PC-3 (cell line): ENCODE results near the gene CYBRD1. TPM values are rescaled to one million over a fixed set of nuclear protein-coding genes. Genes with fewer than 3 reads are reported as not detected.

Source experiments
- ATAC-seq: fragments of 200-7000 bp; cut with Tn5 transposase; 2 replicates; pipeline ENCODE4 v1.9.1; 2020; ENCODE audit warnings: mild to moderate bottlenecking, moderate library complexity
- BruUV-seq: library from RNA; stranded (reverse); fragments of 400-500 nt; replicated peaks from 2 replicates; lab custom pipeline; 2021; lab: Mats Ljungman, UMichigan
- CTCF ChIA-PET: fragments of 300-600 bp; sonication (Branson Sonifier 250); formaldehyde crosslinking; loops from one replicate; lab custom pipeline; 2022; ENCODE audit warnings: antibody characterized with exemption; lab: Charles Lee
- POLR2A ChIA-PET: fragments of 300-600 bp; sonication (Branson Sonifier 250); formaldehyde crosslinking; loops from one replicate; lab custom pipeline; 2022; ENCODE audit warnings: antibody characterized with exemption; ENCODE audit not compliant: unreplicated experiment; lab: Charles Lee
- DNase-seq: peaks from one replicate; pipeline ENCODE4 v3.0.0-alpha.2; 2015
- H2AFZ ChIP-seq: fragments of 300-600 bp; sonication (generic); 2 replicates; pipeline ENCODE4 v1.6.0; 2016; ENCODE audit warnings: antibody characterized with exemption, low read length
- H3F3A ChIP-seq: fragments of 300-600 bp; sonication (generic); one replicate; pipeline ENCODE4 v1.6.0; 2017; ENCODE audit warnings: antibody characterized with exemption, low read length, control low read depth, mild to moderate bottlenecking; ENCODE audit not compliant: unreplicated experiment
- H3K27ac ChIP-seq: fragments of 300-600 bp; sonication (generic); 2 replicates; pipeline ENCODE4 v1.5.1; 2016; ENCODE audit warnings: mild to moderate bottlenecking, low read length
- H3K27me3 ChIP-seq: fragments of 300-600 bp; sonication (generic); 2 replicates; pipeline ENCODE4 v1.6.1; 2016; ENCODE audit warnings: low read length, mixed read lengths
- H3K36me3 ChIP-seq: fragments of 300-600 bp; sonication (generic); 2 replicates; pipeline ENCODE4 v1.6.1; 2016; ENCODE audit warnings: low read depth, mixed run types, low read length, mixed read lengths
- H3K4me1 ChIP-seq: fragments of 300-600 bp; sonication (generic); 2 replicates; pipeline ENCODE4 v1.5.1; 2016; ENCODE audit warnings: low read length; ENCODE audit not compliant: insufficient read depth
- H3K4me2 ChIP-seq: fragments of 300-600 bp; sonication (generic); 2 replicates; pipeline ENCODE4 v1.6.0; 2016; ENCODE audit warnings: low read length
- H3K4me3 ChIP-seq: fragments of 300-600 bp; sonication (generic); 2 replicates; pipeline ENCODE4 v1.5.1; 2016; ENCODE audit warnings: mild to moderate bottlenecking, low read length, mixed read lengths
- H3K79me2 ChIP-seq: fragments of 300-600 bp; sonication (generic); 2 replicates; pipeline ENCODE4 v1.6.1; 2017; ENCODE audit warnings: low read length, mixed read lengths
- H3K9ac ChIP-seq: fragments of 300-600 bp; sonication (generic); 2 replicates; pipeline ENCODE4 v1.6.0; 2016; ENCODE audit warnings: mild to moderate bottlenecking, low read length
- H3K9me2 ChIP-seq: fragments of 300-600 bp; sonication (generic); replicated peaks from 2 replicates; pipeline ENCODE4 v1.6.1; 2016; ENCODE audit warnings: mixed run types, low read length, mixed read lengths
- H3K9me3 ChIP-seq: fragments of 300-600 bp; sonication (generic); 2 replicates; pipeline ENCODE4 v1.6.1; 2016; ENCODE audit warnings: low read length, mixed read lengths
- H4K20me1 ChIP-seq: fragments of 300-600 bp; sonication (generic); 2 replicates; pipeline ENCODE4 v1.6.1; 2016; ENCODE audit warnings: low read length, mixed read lengths
- EZH2 ChIP-seq: fragments of 300-600 bp; sonication (generic); IDR thresholded peaks from one replicate; pipeline ENCODE4 v1.6.1; 2017; ENCODE audit warnings: antibody characterized with exemption, mild to moderate bottlenecking, low read length; ENCODE audit not compliant: unreplicated experiment
- EZH2phosphoT487 ChIP-seq: fragments of 300-600 bp; sonication (generic); IDR thresholded peaks from 2 replicates; pipeline ENCODE4 v1.6.1; 2018; ENCODE audit warnings: mild to moderate bottlenecking, antibody characterized with exemption, low read length, borderline replicate concordance
- intact Hi-C: fragments of 100-400 bp; cut with micrococcal nuclease; formaldehyde crosslinking; loops from 2 replicates; pipeline ENCODE4 v1.9.0; 2023
- total RNA-seq: library from RNA; depleted of rRNA; stranded (reverse); fragments of >200 nt; gene quantifications from 2 replicates; pipeline ENCODE4 v1.2.3, GENCODE V29; 2014
- TF ChIP-seq, protein P1 (sequence below): fragments of 300-600 bp; sonication (generic); conservative IDR thresholded peaks from 2 replicates; pipeline ENCODE4 v1.5.1; 2017; ENCODE audit warnings: antibody characterized with exemption, low read depth, mild to moderate bottlenecking, low read length

The CYBRD1 gene
- total RNA-seq, 1 experiment from 2014 or later: 0.87 TPM

DNA sequence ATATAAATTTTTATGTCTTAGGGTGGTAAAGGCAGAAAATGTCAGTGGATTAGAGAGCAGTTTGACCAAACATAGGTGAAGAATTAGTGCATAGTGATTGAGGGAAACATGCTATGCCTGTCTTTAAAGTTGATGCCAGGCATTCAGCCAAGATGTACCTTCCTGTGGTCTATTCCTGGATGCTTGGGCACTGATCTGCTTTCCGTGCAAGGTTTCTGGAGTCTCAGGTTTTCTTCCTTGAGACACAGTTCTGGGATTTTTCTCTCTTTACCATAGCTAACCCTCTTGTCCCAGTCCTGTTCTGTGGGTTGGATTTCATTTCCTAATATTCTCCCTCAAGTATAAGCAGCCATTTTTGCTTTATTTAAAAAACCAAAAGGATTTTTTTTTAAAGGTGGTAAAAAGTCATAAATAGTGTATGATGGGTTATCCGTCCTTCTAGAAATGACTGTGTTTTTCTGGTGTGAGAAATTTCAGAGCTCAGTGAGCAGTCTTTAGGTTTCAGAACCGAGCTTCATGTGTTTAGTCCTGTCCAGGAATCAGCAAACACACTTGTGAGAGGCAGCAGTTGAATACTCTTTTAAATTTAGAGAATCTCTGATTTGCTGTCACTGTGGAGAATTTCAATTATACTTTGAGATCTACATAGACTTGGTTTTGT lies 43.0 kb upstream of the CYBRD1 start:
- Histone ChIP-seq H2AFZ (no peak overlapping the region), H3K36me3 (peaks cover 5% of the 10 kb centered on the region; the same call in 1 of the 2 replicates), H3K4me1 (peaks cover 15% of the 10 kb centered on the region; the same call in 1 of the 2 replicates), H3F3A (no peaks in the 10 kb centered on the region), H4K20me1 (no peaks in the 10 kb centered on the region), H3K9ac (no peak overlapping the region), H3K4me2 (no peak overlapping the region), H3K9me2 (no peaks in the 10 kb centered on the region), H3K27me3 (no peaks in the 10 kb centered on the region), H3K9me3 (no peaks in the 10 kb centered on the region), H3K79me2 (no peaks in the 10 kb centered on the region), H3K4me3 (no peak overlapping the region), H3K27ac (no peak overlapping the region)
- intact Hi-C loops: no loop called here
- ATAC-seq (no peak), DNase-seq (peak; percentile 50)
- ChIA-PET CTCF (no interaction called here), POLR2A (no interaction called here)
- no TSS peak for BruUV-seq
- TF ChIP-seq EZH2: no peak
- TF ChIP-seq, protein P1, sequence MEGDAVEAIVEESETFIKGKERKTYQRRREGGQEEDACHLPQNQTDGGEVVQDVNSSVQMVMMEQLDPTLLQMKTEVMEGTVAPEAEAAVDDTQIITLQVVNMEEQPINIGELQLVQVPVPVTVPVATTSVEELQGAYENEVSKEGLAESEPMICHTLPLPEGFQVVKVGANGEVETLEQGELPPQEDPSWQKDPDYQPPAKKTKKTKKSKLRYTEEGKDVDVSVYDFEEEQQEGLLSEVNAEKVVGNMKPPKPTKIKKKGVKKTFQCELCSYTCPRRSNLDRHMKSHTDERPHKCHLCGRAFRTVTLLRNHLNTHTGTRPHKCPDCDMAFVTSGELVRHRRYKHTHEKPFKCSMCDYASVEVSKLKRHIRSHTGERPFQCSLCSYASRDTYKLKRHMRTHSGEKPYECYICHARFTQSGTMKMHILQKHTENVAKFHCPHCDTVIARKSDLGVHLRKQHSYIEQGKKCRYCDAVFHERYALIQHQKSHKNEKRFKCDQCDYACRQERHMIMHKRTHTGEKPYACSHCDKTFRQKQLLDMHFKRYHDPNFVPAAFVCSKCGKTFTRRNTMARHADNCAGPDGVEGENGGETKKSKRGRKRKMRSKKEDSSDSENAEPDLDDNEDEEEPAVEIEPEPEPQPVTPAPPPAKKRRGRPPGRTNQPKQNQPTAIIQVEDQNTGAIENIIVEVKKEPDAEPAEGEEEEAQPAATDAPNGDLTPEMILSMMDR: no peak
- no peak for TF ChIP-seq EZH2phosphoT487

DNA sequence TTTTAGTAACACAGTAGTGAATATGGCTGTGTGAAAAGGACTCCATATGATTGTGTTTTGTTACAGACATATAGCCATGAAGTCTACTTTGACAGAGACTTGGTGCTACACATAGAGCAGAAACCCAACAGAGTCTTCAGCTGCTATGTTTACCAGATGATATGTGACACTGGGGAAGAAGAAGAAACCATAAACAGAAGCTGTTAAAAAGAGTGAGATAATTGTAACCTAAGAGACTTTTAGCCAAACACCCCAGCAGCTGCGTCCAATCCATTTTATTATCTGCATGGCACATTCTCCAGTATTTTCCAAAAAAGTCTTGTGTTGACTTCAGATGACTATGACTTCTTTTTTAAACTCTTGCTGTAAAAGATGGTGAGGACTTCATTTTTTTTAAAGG lies 41.4 kb upstream of the CYBRD1 start:
- CTCF ChIA-PET: no interaction called here
- POLR2A ChIA-PET: no interaction called here
- Histone ChIP-seq H4K20me1 (no peaks in the 10 kb centered on the region), H3K4me3 (no peak overlapping the region), H3K9ac (no peak overlapping the region), H2AFZ (no peak overlapping the region), H3K27ac (no peak overlapping the region), H3K9me2 (no peaks in the 10 kb centered on the region), H3K9me3 (no peaks in the 10 kb centered on the region), H3K79me2 (no peaks in the 10 kb centered on the region), H3K4me1 (peaks cover 15% of the 10 kb centered on the region; the same call in 1 of the 2 replicates), H3K4me2 (no peak overlapping the region), H3K36me3 (peaks cover 5% of the 10 kb centered on the region; the same call in 1 of the 2 replicates), H3K27me3 (no peaks in the 10 kb centered on the region), H3F3A (no peaks in the 10 kb centered on the region)
- DNase-seq: no peak
- ATAC-seq: no peak
- no peak for TF ChIP-seq EZH2
- TF ChIP-seq, protein P1: no peak
- TF ChIP-seq EZH2phosphoT487: no peak
- intact Hi-C loops: no loop called here
- BruUV-seq: no TSS peak

DNA sequence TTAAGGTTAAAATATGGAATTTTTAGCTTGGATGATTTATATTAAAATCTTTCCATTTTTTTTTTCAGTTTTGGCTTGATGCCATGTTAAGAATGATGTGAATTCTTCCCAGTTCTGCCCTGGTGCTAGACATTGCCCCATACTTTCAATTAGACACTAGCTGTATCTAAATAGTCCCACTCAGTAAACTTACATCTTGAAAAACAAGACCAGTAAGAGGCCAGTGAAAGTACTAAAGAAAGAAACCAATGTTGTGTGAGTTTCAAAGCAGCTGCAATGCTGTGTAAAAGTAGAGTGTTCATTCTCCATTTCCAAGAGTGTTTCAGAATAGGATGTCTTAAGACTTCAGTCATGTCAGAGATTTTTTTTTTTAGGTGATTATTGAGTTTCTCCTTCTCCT lies 40.0 kb upstream of the CYBRD1 start:
- ChIA-PET CTCF (no interaction called here), POLR2A (no interaction called here)
- no peaks in the 10 kb centered on the region for H4K20me1 ChIP-seq
- intact Hi-C loops: no loop called here
- H2AFZ ChIP-seq: no peak overlapping the region
- H3K27ac ChIP-seq: no peak overlapping the region
- DNase-seq (no peak), ATAC-seq (no peak)
- H3K36me3 ChIP-seq: peaks cover 5% of the 10 kb centered on the region; the same call in 1 of the 2 replicates
- no peak overlapping the region for H3K4me2 ChIP-seq
- no peak overlapping the region for H3K9ac ChIP-seq
- no peaks in the 10 kb centered on the region for H3K9me2 ChIP-seq
- no peaks in the 10 kb centered on the region for H3K79me2 ChIP-seq
- TF ChIP-seq, protein P1: no peak
- TF ChIP-seq EZH2phosphoT487 (no peak), EZH2 (no peak)
- no peaks in the 10 kb centered on the region for H3F3A ChIP-seq
- H3K9me3 ChIP-seq: no peaks in the 10 kb centered on the region
- no peaks in the 10 kb centered on the region for H3K27me3 ChIP-seq
- H3K4me3 ChIP-seq: no peak overlapping the region
- peaks cover 15% of the 10 kb centered on the region; the same call in 1 of the 2 replicates for H3K4me1 ChIP-seq
- BruUV-seq: no TSS peak
